Neuron (in vitro differentiated cells): Measurements from ENCODE around the gene SARDH.

Experiments
- H2AFZ ChIP-seq: one replicate; pipeline ENCODE4 v1.6.1; 2013; ENCODE audit warnings: low read depth, mild to moderate bottlenecking, inconsistent platforms, low read length, moderate library complexity
- H3K27me3 ChIP-seq: one replicate; pipeline ENCODE4 v1.6.1; 2013; ENCODE audit warnings: low read length; ENCODE audit not compliant: insufficient read depth
- H3K36me3 ChIP-seq: one replicate; pipeline ENCODE4 v1.6.1; 2013; ENCODE audit warnings: low read length; ENCODE audit not compliant: insufficient read depth
- H3K4me1 ChIP-seq: one replicate; pipeline ENCODE4 v1.6.1; 2013; ENCODE audit warnings: low read length; ENCODE audit not compliant: insufficient read depth
- H3K4me3 ChIP-seq: 2 replicates; pipeline ENCODE4 v1.5.1; 2013; ENCODE audit warnings: mild to moderate bottlenecking, low read length, moderate library complexity
- H3K9me3 ChIP-seq: one replicate; pipeline ENCODE4 v1.6.1; 2013; ENCODE audit warnings: low read length

The SARDH gene

DNA sequence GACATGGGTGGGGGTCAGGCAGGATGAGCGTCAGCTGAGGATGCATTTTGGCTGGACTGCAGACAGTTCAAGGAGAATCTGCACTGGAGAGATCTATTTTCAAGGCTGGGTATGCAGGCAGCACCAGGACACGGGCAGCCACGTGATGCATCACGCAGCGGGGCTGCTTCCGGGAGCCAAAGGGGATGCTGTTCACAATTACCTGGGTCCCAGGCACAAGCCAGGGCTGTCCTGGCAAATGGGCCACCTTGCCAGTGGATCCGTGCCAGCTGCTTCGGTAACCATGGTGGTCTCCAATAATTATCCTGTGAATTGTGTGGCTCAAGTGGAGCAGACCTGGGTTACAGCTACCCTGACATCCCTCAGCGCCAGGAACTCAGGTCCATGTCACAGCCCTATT, 84.5 kb downstream of the SARDH start:
- Histone ChIP-seq H2AFZ (no peak overlapping the region), H3K27me3 (peaks cover 41% of the 10 kb centered on the region), H3K36me3 (no peaks in the 10 kb centered on the region), H3K9me3 (no peaks in the 10 kb centered on the region), H3K4me1 (peaks cover 9% of the 10 kb centered on the region), H3K4me3 (no peak overlapping the region)

DNA sequence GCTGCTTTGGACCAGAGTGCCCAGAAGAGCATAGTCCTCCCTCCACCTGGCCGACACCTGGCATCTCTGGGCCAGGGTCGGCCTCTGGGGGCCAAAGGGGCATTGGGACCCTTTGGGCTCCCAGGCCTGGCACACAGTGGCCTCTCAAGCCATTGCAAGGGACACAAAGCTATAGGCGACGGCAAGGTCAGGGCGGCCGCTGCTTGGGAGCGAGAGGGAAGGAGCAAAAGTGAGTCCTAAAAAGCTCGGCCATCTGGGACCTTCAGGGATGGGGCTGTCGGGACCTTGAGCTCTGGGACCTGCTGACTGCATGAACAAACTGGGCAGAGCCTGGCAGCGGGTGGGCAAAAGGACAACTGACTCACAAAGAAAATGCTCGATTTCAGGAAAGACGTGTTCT, 88.1 kb downstream of the SARDH start:
- Histone ChIP-seq H2AFZ (no peak overlapping the region), H3K4me3 (no peak overlapping the region), H3K36me3 (no peaks in the 10 kb centered on the region), H3K9me3 (no peaks in the 10 kb centered on the region), H3K4me1 (no peaks in the 10 kb centered on the region), H3K27me3 (peaks cover 6% of the 10 kb centered on the region)

GRCh38 chr9:133649194-133649593, 89.0 kb downstream of the SARDH start:
- Histone ChIP-seq H3K4me1 (no peaks in the 10 kb centered on the region), H3K9me3 (no peaks in the 10 kb centered on the region), H2AFZ (no peak overlapping the region), H3K4me3 (no peak overlapping the region), H3K36me3 (no peaks in the 10 kb centered on the region), H3K27me3 (peaks cover 10% of the 10 kb centered on the region)

- Histone ChIP-seq H3K27me3 (peaks cover 12% of the 10 kb centered on the region), H3K4me1 (no peaks in the 10 kb centered on the region), H2AFZ (no peak overlapping the region), H3K9me3 (no peaks in the 10 kb centered on the region), H3K36me3 (no peaks in the 10 kb centered on the region), H3K4me3 (no peak overlapping the region)
These were observed 90.2 kb downstream of the SARDH start for GRCh38 chr9:133647765-133648469.

- Histone ChIP-seq H3K36me3 (no peaks in the 10 kb centered on the region), H3K9me3 (no peaks in the 10 kb centered on the region), H3K4me3 (no peak overlapping the region), H2AFZ (no peak overlapping the region), H3K4me1 (no peaks in the 10 kb centered on the region), H3K27me3 (peaks cover 12% of the 10 kb centered on the region)
These were observed 91.0 kb downstream of the SARDH start for GRCh38 chr9:133647148-133647547.

GRCh38 chr9:133645021-133645765, 93.0 kb downstream of the SARDH start:
- no peaks in the 10 kb centered on the region for H3K4me1 ChIP-seq
- no peak overlapping the region for H3K4me3 ChIP-seq
- peaks cover 13% of the 10 kb centered on the region for H3K27me3 ChIP-seq
- H3K36me3 ChIP-seq = no peaks in the 10 kb centered on the region
- no peak overlapping the region for H2AFZ ChIP-seq
- no peaks in the 10 kb centered on the region for H3K9me3 ChIP-seq

- H3K36me3 ChIP-seq = no peaks in the 10 kb centered on the region
- H3K27me3 ChIP-seq = peaks cover 13% of the 10 kb centered on the region
- no peak overlapping the region for H3K4me3 ChIP-seq
- no peaks in the 10 kb centered on the region for H3K9me3 ChIP-seq
- no peaks in the 10 kb centered on the region for H3K4me1 ChIP-seq
- no peak overlapping the region for H2AFZ ChIP-seq
These were observed 94.0 kb downstream of the SARDH start for GRCh38 chr9:133643978-133644760.

DNA sequence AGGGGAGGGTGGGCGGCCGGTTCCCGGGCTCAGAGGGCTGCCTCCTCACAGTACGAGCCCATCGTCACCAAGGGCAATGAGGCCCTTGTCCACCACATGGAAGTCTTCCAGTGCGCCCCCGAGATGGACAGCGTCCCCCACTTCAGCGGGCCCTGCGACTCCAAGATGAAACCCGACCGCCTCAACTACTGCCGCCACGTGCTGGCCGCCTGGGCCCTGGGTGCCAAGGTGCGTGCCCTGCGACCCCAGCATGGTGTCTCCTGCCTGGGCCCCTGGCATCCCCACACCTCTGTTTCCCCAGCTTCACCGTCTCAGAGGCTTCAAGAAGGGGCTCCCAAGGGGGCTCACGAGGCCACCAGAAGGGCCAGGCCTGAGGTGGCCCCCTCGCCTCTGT, 94.8 kb downstream of the SARDH start:
- no peaks in the 10 kb centered on the region for H3K36me3 ChIP-seq
- peaks cover 13% of the 10 kb centered on the region for H3K27me3 ChIP-seq
- no peaks in the 10 kb centered on the region for H3K9me3 ChIP-seq
- H2AFZ ChIP-seq = no peak overlapping the region
- no peaks in the 10 kb centered on the region for H3K4me1 ChIP-seq
- H3K4me3 ChIP-seq = no peak overlapping the region

DNA sequence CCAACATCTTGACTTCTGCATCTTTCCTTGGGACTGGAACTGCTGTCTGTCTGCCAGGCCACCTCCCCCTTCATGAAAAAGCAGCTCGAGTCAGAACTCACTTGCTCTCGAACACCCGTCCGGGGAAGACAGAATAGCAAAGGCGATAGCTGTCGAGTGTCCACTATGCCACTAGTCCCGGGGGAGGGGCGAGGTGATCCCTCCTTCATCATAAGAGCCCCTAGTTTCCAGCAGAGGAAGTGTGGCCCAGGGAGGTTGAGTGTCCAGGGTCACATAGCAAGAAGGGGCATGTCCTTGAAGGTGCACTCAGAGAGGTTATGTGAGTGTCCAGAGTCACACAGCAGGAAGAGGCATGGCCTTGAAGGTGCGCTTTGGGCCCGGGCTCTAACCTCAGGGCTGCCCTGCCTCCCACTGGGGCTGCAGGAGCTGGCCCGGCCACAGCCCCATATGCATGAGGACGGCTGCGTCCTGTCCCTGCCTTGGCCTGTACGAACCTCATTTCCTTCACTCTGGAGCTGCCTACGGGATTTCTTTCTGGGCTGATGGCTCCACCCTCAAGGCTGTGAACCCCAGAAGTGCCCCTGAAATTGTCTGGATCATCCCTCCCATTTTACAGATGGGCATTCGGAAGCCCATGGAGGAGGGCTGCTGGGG, 95.3 kb downstream of the SARDH start:
- Histone ChIP-seq H3K4me1 (peaks cover 4% of the 10 kb centered on the region), H3K27me3 (peaks cover 13% of the 10 kb centered on the region)

GRCh38 chr9:133641861-133642595, 96.1 kb downstream of the SARDH start:
- H3K27me3 ChIP-seq = peaks cover 13% of the 10 kb centered on the region
- peaks cover 10% of the 10 kb centered on the region for H3K4me1 ChIP-seq
- H3K36me3 ChIP-seq = no peaks in the 10 kb centered on the region
- H3K4me3 ChIP-seq = no peak overlapping the region
- no peak overlapping the region for H2AFZ ChIP-seq
- H3K9me3 ChIP-seq = no peaks in the 10 kb centered on the region

More for the DNA sequence above, 95.3 kb downstream of the SARDH start:
- Histone ChIP-seq H2AFZ (no peak overlapping the region), H3K36me3 (no peaks in the 10 kb centered on the region), H3K4me3 (no peak overlapping the region), H3K9me3 (no peaks in the 10 kb centered on the region)

DNA sequence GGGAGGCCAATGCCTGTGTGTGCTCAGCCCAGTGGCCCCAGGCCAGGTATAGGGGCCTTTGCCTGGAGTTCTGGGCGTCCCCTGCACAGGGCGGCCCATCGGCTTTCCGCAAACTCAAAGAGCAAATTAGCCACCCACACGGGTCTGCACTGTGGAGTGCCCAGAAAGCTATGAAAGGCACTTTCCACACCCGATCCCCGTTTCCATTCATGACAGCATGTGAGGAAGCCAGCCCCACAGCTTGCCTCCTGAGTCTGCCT, 96.8 kb downstream of the SARDH start:
- Histone ChIP-seq H3K27me3 (peaks cover 13% of the 10 kb centered on the region), H2AFZ (no peak overlapping the region), H3K9me3 (no peaks in the 10 kb centered on the region), H3K36me3 (no peaks in the 10 kb centered on the region), H3K4me1 (peaks cover 10% of the 10 kb centered on the region), H3K4me3 (no peak overlapping the region)

- Histone ChIP-seq H3K4me1 (peaks cover 10% of the 10 kb centered on the region), H2AFZ (no peak overlapping the region), H3K9me3 (no peaks in the 10 kb centered on the region), H3K36me3 (no peaks in the 10 kb centered on the region), H3K27me3 (peaks cover 13% of the 10 kb centered on the region), H3K4me3 (no peak overlapping the region)
These were observed 97.4 kb downstream of the SARDH start for GRCh38 chr9:133640580-133641395.
